ENCODE measurements around the gene AVPR2.

Gene AVPR2

GRCh38 chrX:153920546-153920945 lies 16.1 kb downstream of the AVPR2 start:
- no peak for DNase-seq

GRCh38 chrX:153921070-153921469 lies 16.6 kb downstream of the AVPR2 start:
- DNase-seq = no peak

GRCh38 chrX:153921511-153922446 lies 17.3 kb downstream of the AVPR2 start:
- no peak for DNase-seq

GRCh38 chrX:153922932-153923857 lies 18.7 kb downstream of the AVPR2 start:
- no peak for DNase-seq

- DNase-seq = no peak
These were observed 19.8 kb downstream of the AVPR2 start for GRCh38 chrX:153924149-153924861.

- DNase-seq = no peak
These were observed 20.9 kb downstream of the AVPR2 start for GRCh38 chrX:153925387-153925738.

GRCh38 chrX:153925739-153926551 lies 21.5 kb downstream of the AVPR2 start, which contains the start of gene ARHGAP4:
TSS of gene ARHGAP4 (minus strand) at chrX:153926264. CDS start at chrX:153926202, 62 bp downstream.
- no peak for DNase-seq

GRCh38 chrX:153926552-153926857 lies 22.0 kb downstream of the AVPR2 start:
- DNase-seq = peak; percentile 67

- DNase-seq = peak; percentile 31
These were observed 22.6 kb downstream of the AVPR2 start for GRCh38 chrX:153926858-153927671.

- DNase-seq = no peak
These were observed 23.1 kb downstream of the AVPR2 start for GRCh38 chrX:153927672-153927921.

GRCh38 chrX:153927922-153928760 lies 23.7 kb downstream of the AVPR2 start:
- DNase-seq = peak; percentile 80

- no peak for DNase-seq
These were observed 24.4 kb downstream of the AVPR2 start for GRCh38 chrX:153928846-153929245.

- DNase-seq = no peak
These were observed 25.1 kb downstream of the AVPR2 start for GRCh38 chrX:153929576-153929975.

- no peak for DNase-seq
These were observed 25.8 kb downstream of the AVPR2 start for GRCh38 chrX:153930011-153930910.

GRCh38 chrX:153931151-153931550 lies 26.7 kb downstream of the AVPR2 start:
- no peak for DNase-seq

- no peak for DNase-seq
These were observed 27.3 kb downstream of the AVPR2 start for GRCh38 chrX:153931748-153932147.

- DNase-seq = no peak
These were observed 27.9 kb downstream of the AVPR2 start for GRCh38 chrX:153932220-153932915.

GRCh38 chrX:153933748-153934147 lies 29.3 kb downstream of the AVPR2 start:
- DNase-seq = no peak
